H1 (cell line): ENCODE results near the gene SERPINB1.

Source experiments
- CEBPB ChIP-seq: IDR thresholded peaks from 2 replicates; pipeline ENCODE4 v1.6.1; 2012; ENCODE audit warnings: low read depth, low read length
- EP300 ChIP-seq, 2 experiments: IDR thresholded peaks; 1 replicate in 1 of 2; 2 replicates in 1 of 2; pipeline ENCODE4 v1.6.1; 2011 to 2012; ENCODE audit warnings: low read depth in 2 of 2, low read length in 2 of 2, mild to moderate bottlenecking in 2 of 2, borderline replicate concordance in 1 of 2, inconsistent platforms in 1 of 2, moderate library complexity in 1 of 2
- GABPA ChIP-seq: IDR thresholded peaks from 2 replicates; pipeline ENCODE4 v1.6.1; 2011; ENCODE audit warnings: mild to moderate bottlenecking, low read length, moderate library complexity, borderline replicate concordance; ENCODE audit not compliant: insufficient read depth
- JUN ChIP-seq: IDR thresholded peaks from 2 replicates; pipeline ENCODE4 v1.6.1; 2011; ENCODE audit warnings: low read depth, mild to moderate bottlenecking, improper control_type of control experiment, low read length
- MAFK ChIP-seq: IDR thresholded peaks from 2 replicates; pipeline ENCODE4 v1.6.1; 2012; ENCODE audit warnings: low read depth, mild to moderate bottlenecking, improper control_type of control experiment, low read length
- TAF1 ChIP-seq: IDR thresholded peaks from 2 replicates; pipeline ENCODE4 v1.6.1; 2011; ENCODE audit warnings: mild to moderate bottlenecking, low read depth, low read length
- TF ChIP-seq, protein P1 (sequence below), 3 experiments: IDR thresholded peaks; 1 replicate in 2 of 3; 2 replicates in 1 of 3; pipeline versions ENCODE4 v1.5.1 to v1.6.1; 2011; ENCODE audit warnings: low read length in 3 of 3, mild to moderate bottlenecking in 3 of 3, inconsistent platforms in 2 of 3, low read depth in 1 of 3, moderate library complexity in 1 of 3; ENCODE audit not compliant: insufficient read depth in 1 of 3; ENCODE audit errors: control extremely low read depth in 1 of 3

DNA sequence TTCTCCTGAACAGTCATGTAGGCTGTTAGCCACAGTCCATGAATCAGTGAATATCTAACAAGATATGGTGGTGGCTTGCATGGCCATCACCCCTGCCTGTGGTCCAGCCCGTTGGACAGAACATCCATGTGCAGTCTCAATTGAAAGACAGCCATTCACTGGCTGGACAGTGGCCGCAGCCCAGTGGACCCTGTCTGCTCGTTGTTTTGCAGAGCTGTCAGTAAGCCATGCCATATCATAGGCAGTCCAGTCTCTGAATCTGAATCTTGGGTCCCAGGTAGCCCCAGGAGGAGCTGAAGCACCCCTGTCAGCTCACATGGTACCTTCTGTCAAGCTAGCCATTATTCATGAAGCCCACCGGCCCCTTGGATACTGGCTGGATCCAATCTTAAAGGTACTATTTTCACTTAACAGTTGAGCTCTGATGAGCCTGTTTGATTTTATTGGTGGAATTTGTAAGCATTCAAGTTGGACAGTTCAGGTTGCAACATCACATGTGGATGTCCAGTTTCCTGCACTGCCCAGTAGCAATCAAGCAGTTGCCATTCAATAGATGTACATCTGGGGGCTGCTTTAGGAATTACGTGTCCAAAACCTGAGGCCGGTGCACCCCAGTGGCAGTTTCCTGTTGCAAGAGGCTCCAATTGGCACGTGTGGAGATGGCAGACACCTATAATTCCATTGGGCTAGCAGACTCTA lies 37.8 kb downstream of the SERPINB1 start:
- TF ChIP-seq, protein P1, sequence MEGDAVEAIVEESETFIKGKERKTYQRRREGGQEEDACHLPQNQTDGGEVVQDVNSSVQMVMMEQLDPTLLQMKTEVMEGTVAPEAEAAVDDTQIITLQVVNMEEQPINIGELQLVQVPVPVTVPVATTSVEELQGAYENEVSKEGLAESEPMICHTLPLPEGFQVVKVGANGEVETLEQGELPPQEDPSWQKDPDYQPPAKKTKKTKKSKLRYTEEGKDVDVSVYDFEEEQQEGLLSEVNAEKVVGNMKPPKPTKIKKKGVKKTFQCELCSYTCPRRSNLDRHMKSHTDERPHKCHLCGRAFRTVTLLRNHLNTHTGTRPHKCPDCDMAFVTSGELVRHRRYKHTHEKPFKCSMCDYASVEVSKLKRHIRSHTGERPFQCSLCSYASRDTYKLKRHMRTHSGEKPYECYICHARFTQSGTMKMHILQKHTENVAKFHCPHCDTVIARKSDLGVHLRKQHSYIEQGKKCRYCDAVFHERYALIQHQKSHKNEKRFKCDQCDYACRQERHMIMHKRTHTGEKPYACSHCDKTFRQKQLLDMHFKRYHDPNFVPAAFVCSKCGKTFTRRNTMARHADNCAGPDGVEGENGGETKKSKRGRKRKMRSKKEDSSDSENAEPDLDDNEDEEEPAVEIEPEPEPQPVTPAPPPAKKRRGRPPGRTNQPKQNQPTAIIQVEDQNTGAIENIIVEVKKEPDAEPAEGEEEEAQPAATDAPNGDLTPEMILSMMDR (IDR thresholded peaks at IDR 0.05; ENCODE audit: control extremely low read depth in 1 of 3, insufficient read depth in 1 of 3, low read depth in 1 of 3, low read length in 3 of 3): no peak
- TF ChIP-seq JUN: no peak
- no peak for TF ChIP-seq MAFK
- TF ChIP-seq CEBPB: no peak
- no peak for TF ChIP-seq GABPA
- no peak for TF ChIP-seq EP300 (IDR thresholded peaks at IDR 0.05; ENCODE audit: borderline replicate concordance in 1 of 2, low read depth in 2 of 2, low read length in 2 of 2)
- no peak for TF ChIP-seq TAF1
